HCEC 1CT (cell line): ENCODE results near the gene CRP.
"Not testable (repeated sequence)": the region's sequence is repeated elsewhere in the genome, so short reads cannot be mapped to it uniquely, and the experiment has no call there.

Source experiments
- DNase-seq: peaks from one replicate; pipeline ENCODE4 v3.0.0-alpha.2; 2017

Gene CRP, protein sequence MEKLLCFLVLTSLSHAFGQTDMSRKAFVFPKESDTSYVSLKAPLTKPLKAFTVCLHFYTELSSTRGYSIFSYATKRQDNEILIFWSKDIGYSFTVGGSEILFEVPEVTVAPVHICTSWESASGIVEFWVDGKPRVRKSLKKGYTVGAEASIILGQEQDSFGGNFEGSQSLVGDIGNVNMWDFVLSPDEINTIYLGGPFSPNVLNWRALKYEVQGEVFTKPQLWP

GRCh38 chr1:159714529-159714928 lies at the start of gene CRP:
Gene CRP, minus strand, starts transcription at chr1:159714589. Its CDS starts 104 bp downstream, at chr1:159714485.
- DNase-seq, result no peak

- DNase-seq, result no peak
These were observed 49.3 kb upstream of the CRP start for GRCh38 chr1:159763686-159764085.

DNA sequence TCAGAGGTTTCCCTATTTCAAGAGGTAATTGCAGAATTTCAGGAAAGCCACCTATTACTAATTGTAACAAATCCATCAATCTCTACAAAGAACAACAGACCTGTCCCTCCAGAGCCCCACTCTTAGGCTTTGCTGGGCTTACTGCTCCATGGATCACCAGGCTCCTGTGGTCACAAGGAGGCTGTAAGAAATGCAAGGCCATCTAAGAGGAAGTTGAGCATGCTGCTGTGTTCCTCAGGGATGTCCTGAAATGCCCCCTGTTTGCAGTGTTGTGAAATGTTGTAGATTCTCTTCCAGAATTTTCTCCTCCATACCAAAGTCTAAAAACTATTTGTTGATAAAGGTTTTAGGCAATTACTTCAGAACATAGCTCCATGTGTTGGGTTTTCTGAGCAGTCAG lies 42.0 kb upstream of the CRP start:
- DNase-seq, result peak; percentile 4

DNA sequence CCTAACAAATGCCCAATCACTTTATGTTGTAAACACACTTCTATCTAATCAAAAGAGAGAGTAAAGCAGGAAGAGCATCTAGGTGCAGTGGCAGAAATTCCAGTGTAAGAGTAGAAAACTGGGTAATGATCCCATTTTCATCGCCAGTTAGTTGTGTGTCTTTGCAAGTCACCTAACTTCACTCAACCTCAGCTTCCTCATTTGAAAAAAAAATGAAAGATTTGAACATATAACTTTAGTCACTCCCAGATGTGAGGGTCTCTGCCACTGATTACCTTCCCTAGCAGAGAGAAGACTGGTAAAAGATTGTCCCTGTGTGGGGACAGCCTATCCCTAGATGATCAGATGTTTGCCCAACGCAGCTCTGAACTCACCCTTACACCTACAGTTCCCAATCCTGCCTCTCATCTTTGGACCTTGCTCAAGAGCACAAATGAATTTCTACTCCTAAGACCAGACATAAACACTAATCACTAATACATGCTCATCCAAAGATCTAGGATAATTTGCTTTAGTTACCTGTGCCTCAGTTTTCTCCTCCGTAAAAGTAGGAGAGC lies 41.1 kb upstream of the CRP start:
- no peak for DNase-seq

DNA sequence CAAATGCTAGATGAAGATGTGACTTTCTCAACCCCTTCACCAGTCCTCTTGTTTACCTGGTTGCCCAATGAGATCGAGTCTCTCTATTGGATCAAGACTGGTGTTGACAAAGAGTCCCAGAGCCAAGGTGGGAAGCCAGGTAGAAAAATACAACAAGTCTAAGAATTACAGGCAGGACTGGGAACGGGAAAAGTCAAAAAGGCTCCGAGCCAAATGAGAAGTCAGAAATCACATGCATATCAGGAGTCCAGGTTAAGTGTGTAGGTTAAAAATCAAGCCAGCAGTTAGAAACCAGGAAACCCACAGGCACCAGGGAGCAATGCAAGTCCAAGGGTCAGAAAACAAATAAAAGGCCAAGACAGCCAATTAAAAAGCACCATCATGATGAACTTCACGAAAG lies 39.0 kb upstream of the CRP start:
- DNase-seq, result no peak

DNA sequence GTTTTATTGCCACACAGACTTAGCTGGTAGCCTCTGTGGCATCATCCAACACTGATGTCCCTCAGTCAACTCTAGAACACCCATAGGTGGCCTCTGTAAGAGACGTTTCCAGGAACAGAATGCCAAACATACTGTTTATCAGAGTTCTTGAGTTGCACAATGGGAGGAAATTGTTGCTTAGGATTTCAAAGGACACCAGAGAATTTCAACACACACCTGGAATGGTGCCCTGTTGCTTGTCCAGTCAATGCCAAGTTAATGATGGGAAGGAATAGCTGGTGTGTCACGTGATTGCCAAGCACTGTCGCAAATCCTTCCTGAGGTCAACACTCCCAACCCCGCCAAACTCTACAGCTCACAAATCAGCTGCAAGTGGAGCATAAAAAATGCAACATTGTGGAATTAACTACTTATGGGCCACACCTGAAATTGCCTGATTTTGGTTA lies 37.8 kb upstream of the CRP start:
- peak; percentile 49 for DNase-seq

DNA sequence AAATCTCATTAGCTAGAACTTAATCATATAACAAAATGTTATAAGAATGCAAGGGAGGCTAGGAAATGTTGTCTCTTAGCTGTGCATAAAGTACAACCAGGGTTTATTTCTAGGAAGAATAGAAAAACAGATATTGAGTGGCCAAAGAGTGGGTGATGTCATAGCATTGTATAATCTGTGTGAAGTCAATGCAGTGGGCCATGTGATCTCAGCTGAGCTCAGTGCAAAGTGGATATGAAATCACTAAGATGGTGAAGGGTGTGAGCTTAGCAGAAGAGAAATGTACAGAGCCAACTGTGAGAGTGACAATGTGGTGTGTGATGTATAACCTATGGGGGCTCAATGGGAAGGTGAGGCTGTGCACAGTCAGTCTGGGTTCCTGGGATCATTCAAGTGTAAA lies 36.6 kb upstream of the CRP start:
- no peak for DNase-seq

- no peak for DNase-seq
These were observed 36.2 kb upstream of the CRP start for GRCh38 chr1:159750621-159751020.

DNA sequence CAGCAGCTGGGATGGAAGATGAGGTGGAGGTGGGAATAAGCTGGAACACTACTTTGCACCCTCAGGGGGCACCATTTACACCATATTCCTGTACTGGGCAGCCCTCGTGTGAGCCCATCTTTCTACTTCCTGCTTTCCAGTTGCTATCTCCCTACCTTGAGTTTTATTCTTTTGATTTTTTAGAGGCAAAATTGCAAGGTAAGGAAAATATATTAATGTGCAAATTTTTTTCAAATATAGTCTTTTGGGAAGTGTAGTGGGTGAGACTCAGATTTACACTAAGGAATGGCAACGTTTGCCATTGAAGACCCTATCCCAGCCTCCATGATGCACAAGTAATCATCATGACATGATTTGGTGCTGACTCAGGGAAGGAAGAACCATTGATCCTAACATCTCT lies 35.2 kb upstream of the CRP start:
- no peak for DNase-seq

- no peak for DNase-seq
These were observed 34.0 kb upstream of the CRP start for GRCh38 chr1:159748370-159748769.

- no peak for DNase-seq
These were observed 32.3 kb upstream of the CRP start for GRCh38 chr1:159746666-159747065.

- DNase-seq, result no peak
These were observed 29.4 kb upstream of the CRP start for GRCh38 chr1:159743651-159744410.

- DNase-seq, result no peak
These were observed 23.0 kb upstream of the CRP start for GRCh38 chr1:159737238-159737916.

DNA sequence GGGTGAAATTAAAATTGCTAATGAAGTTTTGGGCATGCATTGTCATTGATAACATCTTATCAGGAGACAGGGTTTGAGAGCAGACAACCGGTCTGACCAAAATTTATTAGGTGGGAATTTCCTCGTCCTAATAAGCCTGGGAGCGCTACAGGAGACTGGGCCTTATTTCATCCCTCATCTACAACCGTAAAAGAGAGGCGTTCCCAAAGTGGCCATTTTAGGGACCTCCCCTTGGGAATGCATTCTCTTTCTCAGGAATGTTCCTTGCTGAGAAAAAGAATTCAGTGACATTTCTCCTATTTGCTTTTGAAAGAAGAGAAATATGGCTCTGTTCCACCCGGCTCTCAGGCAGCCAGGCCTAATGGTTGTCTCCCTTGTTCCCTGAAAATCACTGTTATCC lies 8.8 kb upstream of the CRP start:
- not testable (repeated sequence) for DNase-seq

GRCh38 chr1:159719990-159720389 lies 5.6 kb upstream of the CRP start:
- DNase-seq, result no peak

- DNase-seq, result no peak
These were observed 1.5 kb upstream of the CRP start for GRCh38 chr1:159715855-159716254.

GRCh38 chr1:159712080-159712479 lies 2.3 kb downstream of the CRP start:
- DNase-seq, result no peak

DNA sequence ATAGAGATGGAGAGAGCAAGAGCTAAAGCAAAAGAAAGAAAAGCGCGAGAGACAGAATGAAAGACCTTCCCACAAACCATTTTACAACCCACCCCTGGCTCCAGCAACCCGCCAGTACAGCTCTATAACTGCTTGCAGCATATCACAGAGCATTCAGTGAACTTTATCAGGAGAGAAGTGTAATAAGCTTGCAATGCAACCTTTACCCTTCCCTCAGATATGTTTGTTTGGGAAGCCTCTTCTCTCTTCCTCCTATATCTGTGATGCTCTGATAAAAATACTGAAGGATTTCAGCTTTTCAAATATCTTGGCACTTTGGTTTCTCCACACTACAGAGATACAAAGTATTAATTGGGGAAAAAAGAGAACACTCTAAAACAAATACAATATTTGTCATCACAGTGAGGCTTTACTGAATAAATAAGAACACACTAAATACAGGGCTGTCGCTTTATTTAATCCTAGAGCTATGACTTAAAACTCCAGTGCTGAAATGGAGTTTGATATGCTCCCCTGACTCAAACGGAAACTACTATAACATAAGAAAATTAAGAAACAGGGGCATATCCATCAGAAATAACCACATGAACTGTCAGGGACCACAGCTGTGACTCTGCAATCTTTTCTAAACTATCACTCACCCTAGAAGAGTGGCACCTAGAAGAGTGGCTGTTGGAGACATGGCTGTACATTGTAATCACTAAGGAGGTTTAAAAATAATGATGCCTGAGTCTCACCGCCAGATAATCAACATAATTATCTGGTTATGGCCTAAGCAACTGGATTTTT lies 6.7 kb downstream of the CRP start:
- DNase-seq, result no peak

DNA sequence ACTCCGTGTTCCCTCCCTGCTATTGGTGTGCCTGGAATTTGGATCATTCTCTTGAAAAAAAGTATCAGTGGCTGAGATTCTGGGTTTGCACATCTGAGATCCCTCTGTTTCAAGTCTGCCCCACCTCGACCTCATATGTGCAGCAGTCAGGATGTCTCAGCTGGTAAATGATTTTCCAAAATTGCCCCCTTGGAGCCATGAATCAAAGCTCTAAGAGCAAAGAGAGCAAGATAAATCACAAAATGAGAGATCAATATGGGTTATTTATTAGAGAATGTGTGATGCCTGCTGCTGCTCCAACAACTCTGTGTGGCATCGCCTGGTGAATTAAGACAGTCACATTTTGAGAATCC lies 8.5 kb downstream of the CRP start:
- no peak for DNase-seq

GRCh38 chr1:159705251-159705903 lies 9.0 kb downstream of the CRP start:
- DNase-seq, result no peak

DNA sequence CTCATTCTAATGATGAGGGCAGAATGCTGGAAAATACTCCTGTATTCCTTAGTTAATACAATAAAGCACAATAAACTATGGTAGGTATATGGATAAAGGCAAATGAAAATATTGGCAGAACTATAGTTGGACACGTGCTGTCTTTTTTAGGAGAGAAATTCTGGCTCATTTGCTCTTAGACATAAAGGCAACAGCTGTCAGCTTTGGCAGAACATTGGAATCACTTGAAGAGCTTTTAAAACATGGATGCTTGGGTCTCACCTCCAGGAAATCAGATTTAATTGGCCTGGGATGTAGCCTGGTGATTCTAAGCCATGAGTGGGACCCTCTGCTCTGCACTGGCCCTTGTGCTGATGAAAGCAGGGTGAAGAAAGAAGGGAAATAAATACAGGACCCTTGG lies 9.9 kb downstream of the CRP start:
- no peak for DNase-seq

DNA sequence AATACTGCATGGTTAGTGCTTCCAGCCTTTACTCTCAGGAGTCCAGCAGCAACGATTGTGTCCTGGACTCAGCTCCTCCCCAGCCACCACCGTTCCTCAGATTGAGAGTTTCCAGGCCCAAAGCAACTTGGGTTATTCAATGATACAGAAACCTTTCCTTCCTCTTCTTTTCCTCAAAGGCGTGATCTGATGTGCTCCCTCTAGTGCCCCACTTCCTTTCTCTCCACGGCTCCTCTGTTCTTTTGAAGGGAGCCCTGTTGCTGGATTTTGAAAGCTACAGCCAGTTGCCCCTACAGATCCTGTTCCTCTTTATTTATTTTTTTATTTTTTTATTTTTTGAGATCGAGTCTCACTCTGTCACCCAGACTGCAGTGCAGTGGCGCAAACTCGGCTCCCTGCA lies 14.1 kb downstream of the CRP start:
- DNase-seq, result peak; percentile 9

DNA sequence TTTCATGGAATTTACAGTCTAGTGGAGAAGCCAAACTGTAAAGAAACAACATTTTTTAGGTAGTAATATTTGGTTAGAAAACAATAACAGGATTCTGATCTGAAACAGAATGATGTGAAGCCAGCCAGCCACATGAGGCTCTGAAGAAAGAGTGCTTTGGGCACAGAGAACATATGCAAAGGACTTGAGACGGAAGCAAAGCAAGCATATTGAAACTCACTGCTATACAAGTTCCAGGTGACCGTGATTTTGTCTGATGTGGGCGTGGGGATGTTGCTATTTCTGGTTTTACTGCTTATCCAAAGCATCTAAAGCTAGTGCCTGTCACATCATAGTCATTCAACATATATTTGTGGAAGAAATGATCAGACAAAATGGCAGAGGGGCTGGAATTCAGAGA lies 14.7 kb downstream of the CRP start:
- DNase-seq, result no peak
